H9 (cell line): ENCODE results near the gene TARS2. TPM values are rescaled to one million over a fixed set of nuclear protein-coding genes. Genes with fewer than 3 reads are reported as not detected.
A peak's percentile ranks its signal among the peaks of the same experiment; 100 is the strongest.

Source experiments
- DNase-seq: peaks from one replicate; pipeline ENCODE4 v3.0.0-alpha.2; 2017
- H2AFZ ChIP-seq: one replicate; pipeline ENCODE4 v1.6.1; 2013; ENCODE audit warnings: mild to moderate bottlenecking, low read length, control low read depth, moderate library complexity
- H2AK5ac ChIP-seq: 2 replicates; pipeline ENCODE4 v1.6.1; 2013; ENCODE audit warnings: low read length, control low read depth, mixed read lengths; ENCODE audit not compliant: insufficient read length
- H2BK120ac ChIP-seq: one replicate; pipeline ENCODE4 v1.6.1; 2013; ENCODE audit warnings: low read depth, mild to moderate bottlenecking, low read length, control low read depth, inconsistent platforms; ENCODE audit not compliant: poor library complexity, severe bottlenecking
- H2BK12ac ChIP-seq: 2 replicates; pipeline ENCODE4 v1.6.1; 2013; ENCODE audit warnings: low read length, control low read depth, mixed read lengths, low read depth; ENCODE audit not compliant: insufficient read length
- H2BK15ac ChIP-seq: 2 replicates; pipeline ENCODE4 v1.6.1; 2013; ENCODE audit warnings: low read depth, low read length, control low read depth
- H2BK20ac ChIP-seq: one replicate; pipeline ENCODE4 v1.6.1; 2013; ENCODE audit warnings: low read depth, mild to moderate bottlenecking, low read length, control low read depth, inconsistent platforms; ENCODE audit not compliant: poor library complexity, severe bottlenecking
- H2BK5ac ChIP-seq: 2 replicates; pipeline ENCODE4 v1.6.1; 2013; ENCODE audit warnings: low read length, control low read depth, mixed read lengths; ENCODE audit not compliant: insufficient read length
- H3K14ac ChIP-seq: 2 replicates; pipeline ENCODE4 v1.6.1; 2013; ENCODE audit warnings: low read length, control low read depth; ENCODE audit not compliant: insufficient read depth
- H3K18ac ChIP-seq: 2 replicates; pipeline ENCODE4 v1.6.1; 2013; ENCODE audit warnings: low read depth, mild to moderate bottlenecking, mixed read lengths, low read length, control low read depth; ENCODE audit not compliant: insufficient read length
- H3K23ac ChIP-seq: 2 replicates; pipeline ENCODE4 v1.6.1; 2013; ENCODE audit warnings: low read length, control low read depth, mixed read lengths, low read depth; ENCODE audit not compliant: insufficient read length
- H3K23me2 ChIP-seq: 2 replicates; pipeline ENCODE4 v1.6.1; 2013; ENCODE audit warnings: low read depth, mild to moderate bottlenecking, mixed read lengths, low read length, control low read depth; ENCODE audit not compliant: insufficient read length, poor library complexity, severe bottlenecking
- H3K27ac ChIP-seq: 2 replicates; pipeline ENCODE4 v1.5.1; 2013; ENCODE audit warnings: low read length, control low read depth, mixed read lengths, low read depth; ENCODE audit not compliant: insufficient read length
- H3K27me3 ChIP-seq: 2 replicates; pipeline ENCODE4 v1.6.1; 2013; ENCODE audit warnings: low read length, control low read depth, inconsistent platforms; ENCODE audit not compliant: insufficient read depth
- H3K4ac ChIP-seq: 2 replicates; pipeline ENCODE4 v1.6.1; 2013; ENCODE audit warnings: low read depth, mild to moderate bottlenecking, control low read depth, inconsistent platforms, low read length, moderate library complexity
- H3K4me1 ChIP-seq: 2 replicates; pipeline ENCODE4 v1.6.1; 2013; ENCODE audit warnings: low read length, control low read depth, inconsistent platforms; ENCODE audit not compliant: insufficient read depth
- H3K4me2 ChIP-seq: 2 replicates; pipeline ENCODE4 v1.6.1; 2013; ENCODE audit warnings: low read length, control low read depth, mixed read lengths; ENCODE audit not compliant: insufficient read length, insufficient read depth
- H3K56ac ChIP-seq: 2 replicates; pipeline ENCODE4 v1.6.1; 2013; ENCODE audit warnings: low read depth, mild to moderate bottlenecking, mixed read lengths, low read length, control low read depth; ENCODE audit not compliant: insufficient read length
- H3K79me1 ChIP-seq: 2 replicates; pipeline ENCODE4 v1.6.1; 2013; ENCODE audit warnings: low read depth, mild to moderate bottlenecking, moderate library complexity, low read length, control low read depth, inconsistent platforms; ENCODE audit not compliant: insufficient read depth, poor library complexity, severe bottlenecking
- H3K79me2 ChIP-seq: 2 replicates; pipeline ENCODE4 v1.6.1; 2013; ENCODE audit warnings: low read length, control low read depth, inconsistent platforms; ENCODE audit not compliant: insufficient read depth
- H3K9ac ChIP-seq: 2 replicates; pipeline ENCODE4 v1.6.1; 2013; ENCODE audit warnings: low read length, control low read depth, mixed read lengths; ENCODE audit not compliant: insufficient read length; ENCODE audit errors: extremely low read depth
- H3K9me3 ChIP-seq: one replicate; pipeline ENCODE4 v1.6.1; 2013; ENCODE audit warnings: low read depth, low read length, inconsistent platforms; ENCODE audit not compliant: control insufficient read depth
- H3T11ph ChIP-seq: one replicate; pipeline ENCODE4 v1.6.1; 2013; ENCODE audit warnings: mild to moderate bottlenecking, low read length, control low read depth, inconsistent platforms
- H4K20me1 ChIP-seq: one replicate; pipeline ENCODE4 v1.6.1; 2013; ENCODE audit not compliant: control insufficient read depth, insufficient read length, insufficient read depth
- H4K5ac ChIP-seq: 2 replicates; pipeline ENCODE4 v1.6.1; 2013; ENCODE audit warnings: low read depth, mild to moderate bottlenecking, mixed read lengths, low read length, control low read depth; ENCODE audit not compliant: insufficient read length
- H4K8ac ChIP-seq: replicated peaks from 2 replicates; pipeline ENCODE4 v1.6.1; 2013; ENCODE audit warnings: low read length, control low read depth, mixed read lengths, low read depth; ENCODE audit not compliant: insufficient read length
- H4K91ac ChIP-seq: 2 replicates; pipeline ENCODE4 v1.6.1; 2013; ENCODE audit warnings: low read depth, mild to moderate bottlenecking, moderate library complexity, mixed read lengths, low read length, control low read depth; ENCODE audit not compliant: insufficient read length
- H3K27ac Mint-ChIP-seq, 3 experiments: 2 replicates in 2 of 3; 3 replicates in 1 of 3; pipeline ENCODE4 v1.8.0; 2020 to 2021; ENCODE audit warnings: mixed read lengths in 3 of 3, mild to moderate bottlenecking in 1 of 3, moderate library complexity in 1 of 3
- H3K27me3 Mint-ChIP-seq: 2 replicates; pipeline ENCODE4 v1.8.0; 2021; ENCODE audit warnings: low read depth, mild to moderate bottlenecking, moderate library complexity, mixed read lengths
- H3K36me3 Mint-ChIP-seq, 3 experiments: 2 replicates in 2 of 3; 3 replicates in 1 of 3; pipeline ENCODE4 v1.8.0; 2020 to 2021; ENCODE audit warnings: low read depth in 3 of 3, mixed read lengths in 3 of 3; ENCODE audit not compliant: insufficient read depth in 1 of 3
- H3K4me1 Mint-ChIP-seq, 2 experiments: 2 replicates each; pipeline ENCODE4 v1.8.0; 2020; ENCODE audit warnings: mixed read lengths in 2 of 2
- H3K4me3 Mint-ChIP-seq, 2 experiments: 2 replicates in 1 of 2; 3 replicates in 1 of 2; pipeline ENCODE4 v1.8.0; 2020 to 2021; ENCODE audit warnings: mild to moderate bottlenecking in 2 of 2, mixed read lengths in 2 of 2, moderate library complexity in 1 of 2
- H3K9me3 Mint-ChIP-seq, 2 experiments: 2 replicates in 1 of 2; 3 replicates in 1 of 2; pipeline ENCODE4 v1.8.0; 2020; ENCODE audit warnings: mild to moderate bottlenecking in 2 of 2, mixed read lengths in 2 of 2, moderate library complexity in 1 of 2
- WGBS: extraction: QIAGEN DNeasy Blood & Tissue Kit; methylation state at CpG from one replicate; pipeline ENCODE4 v1.1.7; 2013; ENCODE audit warnings: missing lambda C conversion rate, low lambda C conversion rate, mixed read lengths; ENCODE audit not compliant: insufficient read length; ENCODE audit errors: extremely low coverage; 5-methylcytosine and 5-hydroxymethylcytosine counted together
- total RNA-seq: library from RNA; stranded (reverse); gene quantifications from 2 replicates; pipeline ENCODE4 v1.2.1, GENCODE V29; 2021
- TF ChIP-seq, protein P1 (sequence below): fragments of 200-600 bp; sonication (generic); conservative IDR thresholded peaks from 3 replicates; pipeline ENCODE4 v1.8.0; 2021; ENCODE audit warnings: antibody characterized with exemption, mild to moderate bottlenecking

Gene TARS2
- total RNA-seq, 1 experiment from 2014 or later = 36.5 TPM

GRCh38 chr1:150552128-150552910 lies 65.1 kb downstream of the TARS2 start:
- Histone ChIP-seq H2AK5ac (no peak overlapping the region), H2BK20ac (no peak overlapping the region), H3K79me1 (no peaks in the 10 kb centered on the region), H4K5ac (no peak overlapping the region), H3K9me3 (no peaks in the 10 kb centered on the region), H4K91ac (no peak overlapping the region), H3K4me1 (peaks cover 3% of the 10 kb centered on the region; the same call in 1 of the 2 replicates), H4K8ac (no peak overlapping the region), H2BK12ac (no peak overlapping the region), H3K14ac (no peak overlapping the region), H3K56ac (no peak overlapping the region), H3K4ac (no peak overlapping the region), H2BK120ac (no peak overlapping the region), H2BK5ac (no peak overlapping the region), H2BK15ac (no peak overlapping the region; the same call in 1 of the 2 replicates), H3K9ac (no peak overlapping the region), H2AFZ (no peak overlapping the region), H4K20me1 (no peaks in the 10 kb centered on the region), H3K27ac (no peak overlapping the region), H3K27me3 (peaks cover 3% of the 10 kb centered on the region; the same call in 1 of the 2 replicates), H3K23me2 (peaks cover 10% of the 10 kb centered on the region), H3K79me2 (no peaks in the 10 kb centered on the region), H3K4me2 (no peak overlapping the region), H3K18ac (no peak overlapping the region), H3K23ac (no peak overlapping the region), H3T11ph (no peak overlapping the region)
- Mint-ChIP-seq H3K4me3 (peak overlapping the region in 1 of 2 experiments; percentile 36; a peak in 1 of 5 replicates), H3K9me3 (no peaks in the 10 kb centered on the region), H3K27me3 (peaks cover 32% of the 10 kb centered on the region), H3K36me3 (peaks cover 5% of the 10 kb centered on the region in 3 experiments; a peak in 6 of 7 replicates), H3K4me1 (peaks cover 18 to 42% of the 10 kb centered on the region in 2 experiments), H3K27ac (peak overlapping the region in 2 of 3 experiments; percentile 18 to 25; a peak in 1 of 7 replicates)
- DNase-seq = peak; percentile 46
- WGBS = no CpG with 5 or more reads among the region's 13 CpGs
- TF ChIP-seq, protein P1, sequence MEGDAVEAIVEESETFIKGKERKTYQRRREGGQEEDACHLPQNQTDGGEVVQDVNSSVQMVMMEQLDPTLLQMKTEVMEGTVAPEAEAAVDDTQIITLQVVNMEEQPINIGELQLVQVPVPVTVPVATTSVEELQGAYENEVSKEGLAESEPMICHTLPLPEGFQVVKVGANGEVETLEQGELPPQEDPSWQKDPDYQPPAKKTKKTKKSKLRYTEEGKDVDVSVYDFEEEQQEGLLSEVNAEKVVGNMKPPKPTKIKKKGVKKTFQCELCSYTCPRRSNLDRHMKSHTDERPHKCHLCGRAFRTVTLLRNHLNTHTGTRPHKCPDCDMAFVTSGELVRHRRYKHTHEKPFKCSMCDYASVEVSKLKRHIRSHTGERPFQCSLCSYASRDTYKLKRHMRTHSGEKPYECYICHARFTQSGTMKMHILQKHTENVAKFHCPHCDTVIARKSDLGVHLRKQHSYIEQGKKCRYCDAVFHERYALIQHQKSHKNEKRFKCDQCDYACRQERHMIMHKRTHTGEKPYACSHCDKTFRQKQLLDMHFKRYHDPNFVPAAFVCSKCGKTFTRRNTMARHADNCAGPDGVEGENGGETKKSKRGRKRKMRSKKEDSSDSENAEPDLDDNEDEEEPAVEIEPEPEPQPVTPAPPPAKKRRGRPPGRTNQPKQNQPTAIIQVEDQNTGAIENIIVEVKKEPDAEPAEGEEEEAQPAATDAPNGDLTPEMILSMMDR = no peak
